GM12878 (cell line): ENCODE measurements around the gene OR1E1. TPM values are rescaled to one million over a fixed set of nuclear protein-coding genes. Genes with fewer than 3 reads are reported as not detected.

Source experiments
- ATAC-seq: fragments of 200-7000 bp; cut with Tn5 transposase; 3 replicates; pipeline ENCODE4 v1.9.1; 2020; ENCODE audit warnings: mild to moderate bottlenecking, moderate library complexity
- BruUV-seq: library from RNA; stranded (reverse); fragments of 400-500 nt; replicated peaks from 2 replicates; lab custom pipeline; 2021; lab: Mats Ljungman, UMichigan
- CTCF ChIA-PET: fragments of 300-600 bp; sonication (Branson Sonifier 250); formaldehyde crosslinking; extraction: SDS; loops from one replicate; lab custom pipeline; 2021; ENCODE audit warnings: inconsistent platforms; lab: Yijun Ruan, JAX
- POLR2A ChIA-PET: fragments of 350-600 bp; formaldehyde crosslinking; extraction: SDS; loops from one replicate; lab custom pipeline; 2021; ENCODE audit warnings: inconsistent platforms; lab: Charles Lee
- RAD21 ChIA-PET: fragments of 300-600 bp; sonication (Branson Sonifier 250); formaldehyde crosslinking; loops from one replicate; lab custom pipeline; 2023; ENCODE audit warnings: antibody characterized with exemption; ENCODE audit not compliant: unreplicated experiment; lab: Charles Lee
- SMC1A ChIA-PET: fragments of 300-600 bp; sonication (Branson Sonifier 250); formaldehyde crosslinking; loops from one replicate; lab custom pipeline; 2023; ENCODE audit not compliant: unreplicated experiment, uncharacterized antibody; lab: Charles Lee
- DNase-seq: peaks from one replicate; pipeline ENCODE4 v3.0.0-alpha.2; 2011; ENCODE audit warnings: low read depth, low spot score
- FAIRE-seq: peaks from 3 replicates; lab custom pipeline; 2011; peaks lifted over from hg19 to GRCh38; lab: Jason Lieb, UNC
- H2AFZ ChIP-seq: 2 replicates; pipeline ENCODE4 v1.6.0; 2011; ENCODE audit warnings: low read depth, low read length, control low read depth; ENCODE audit not compliant: control insufficient read depth
- H3K27ac ChIP-seq: 2 replicates; pipeline ENCODE4 v1.5.1; 2011; ENCODE audit warnings: control low read depth; ENCODE audit not compliant: control insufficient read depth, insufficient read depth
- H3K27me3 ChIP-seq, 2 experiments: replicated peaks in 1 of 2; 2 replicates each; pipeline versions ENCODE4 v1.6.0 to v1.6.1; 2011; ENCODE audit warnings: low read length in 1 of 2; ENCODE audit not compliant: control insufficient read depth in 2 of 2, insufficient read depth in 2 of 2
- H3K36me3 ChIP-seq, 2 experiments: 2 replicates each; pipeline ENCODE4 v1.5.1; 2011; ENCODE audit warnings: low read length in 1 of 2; ENCODE audit not compliant: control insufficient read depth in 2 of 2, insufficient read depth in 2 of 2
- H3K4me1 ChIP-seq: 2 replicates; pipeline ENCODE4 v1.6.1; 2011; ENCODE audit warnings: mild to moderate bottlenecking, low read length, moderate library complexity, mixed read lengths; ENCODE audit not compliant: control insufficient read depth, insufficient read depth
- H3K4me2 ChIP-seq: 2 replicates; pipeline ENCODE4 v1.6.0; 2011; ENCODE audit warnings: control low read depth; ENCODE audit not compliant: control insufficient read depth, insufficient read depth
- H3K4me3 ChIP-seq: fragments of 200-600 bp; sonication (generic); 2 replicates; pipeline ENCODE4 v1.5.1; 2016
- H3K79me2 ChIP-seq: 2 replicates; pipeline ENCODE4 v1.6.0; 2011; ENCODE audit warnings: low read length; ENCODE audit not compliant: control insufficient read depth, insufficient read depth
- H3K9ac ChIP-seq: 2 replicates; pipeline ENCODE4 v1.8.0; 2011; ENCODE audit warnings: low read length, control low read depth, mixed read lengths; ENCODE audit not compliant: control insufficient read depth, insufficient read depth
- H3K9me3 ChIP-seq: replicated peaks from 3 replicates; pipeline ENCODE4 v1.5.1; 2011; ENCODE audit warnings: mild to moderate bottlenecking, low read length; ENCODE audit not compliant: control insufficient read depth, insufficient read depth
- H4K20me1 ChIP-seq: 2 replicates; pipeline ENCODE4 v1.6.0; 2011; ENCODE audit not compliant: control insufficient read depth, insufficient read depth
- BACH1 ChIP-seq: fragments of 450-650 bp; IDR thresholded peaks from 2 replicates; pipeline ENCODE4 v1.6.1; 2017; ENCODE audit warnings: mild to moderate bottlenecking, borderline replicate concordance
- CREM ChIP-seq: IDR thresholded peaks from 2 replicates; pipeline ENCODE4 v1.6.1; 2014; ENCODE audit warnings: antibody characterized with exemption, low read depth
- EP300 ChIP-seq, 2 experiments: fragments of 150-350 bp in 1 of 2; IDR thresholded peaks; 2 replicates each; pipeline ENCODE4 v1.6.1; 2011 to 2012; ENCODE audit warnings: low read depth in 2 of 2, low read length in 2 of 2, borderline replicate concordance in 1 of 2, improper control_type of control experiment in 1 of 2, inconsistent platforms in 1 of 2; ENCODE audit not compliant: control insufficient read depth in 1 of 2
- EZH2 ChIP-seq: IDR thresholded peaks from 2 replicates; pipeline ENCODE4 v1.6.1; 2012; ENCODE audit warnings: low read depth, mild to moderate bottlenecking, control low read depth, inconsistent platforms, low read length, borderline replicate concordance; ENCODE audit not compliant: control insufficient read depth
- KLF5 ChIP-seq: fragments of 450-650 bp; IDR thresholded peaks from 2 replicates; pipeline ENCODE4 v1.6.1; 2014; ENCODE audit warnings: mild to moderate bottlenecking; ENCODE audit not compliant: partially characterized antibody
- MYB ChIP-seq: fragments of 150-350 bp; IDR thresholded peaks from 2 replicates; pipeline ENCODE4 v1.6.1; 2014; ENCODE audit warnings: mild to moderate bottlenecking, low read depth, low read length, borderline replicate concordance
- NFXL1 ChIP-seq: fragments of 450-650 bp; IDR thresholded peaks from 2 replicates; pipeline ENCODE4 v1.6.1; 2017; ENCODE audit warnings: antibody characterized with exemption, mild to moderate bottlenecking, borderline replicate concordance
- PKNOX1 ChIP-seq: fragments of 450-650 bp; IDR thresholded peaks from 2 replicates; pipeline ENCODE4 v1.6.1; 2016; ENCODE audit warnings: mild to moderate bottlenecking
- RFX5 ChIP-seq: IDR thresholded peaks from 2 replicates; pipeline ENCODE4 v1.6.1; 2011; ENCODE audit warnings: low read depth, low read length, improper control_type of control experiment
- STAT3 ChIP-seq: IDR thresholded peaks from 2 replicates; pipeline ENCODE4 v1.6.1; 2011; ENCODE audit warnings: low read depth, low read length, improper control_type of control experiment
- WGBS: methylation state at CpG from one replicate; pipeline ENCODE4 v1.1.6; 2016; ENCODE audit warnings: low lambda C conversion rate; ENCODE audit not compliant: insufficient replicate concordance, insufficient coverage; ENCODE audit errors: missing lambda C conversion rate; 5-methylcytosine and 5-hydroxymethylcytosine counted together
- in situ Hi-C: fragments of 300-500 bp; cut with MboI; formaldehyde crosslinking; loops from 9 replicates; pipeline ENCODE4 v1.14.3; 2018; ENCODE audit warnings: mixed read lengths
- intact Hi-C: fragments of 100-400 bp; cut with micrococcal nuclease; formaldehyde crosslinking; loops from one replicate; pipeline ENCODE4 v1.14.2; 2022; ENCODE audit not compliant: unreplicated experiment
- polyA plus RNA-seq, 11 experiments: library from polyadenylated mRNA; depleted of rRNA in 4 of 11; unstranded in 6 of 11; stranded (reverse) in 5 of 11; fragments of >200 nt; fragmentation: Nextera tagmentation in 4 of 11; fragmentation: Illumina TruSeq in 1 of 11; extraction: Ambion mirVana in 4 of 11; extraction: Trizol in 1 of 11; gene quantifications; 1 replicate in 1 of 11; 2 replicates in 10 of 11; pipeline versions ENCODE4 v1.2.1 to v1.2.3, GENCODE V29; 2011 to 2016; ENCODE audit warnings: inconsistent platforms in 2 of 11, missing spikeins in 2 of 11, low read depth in 1 of 11
- total RNA-seq, 4 experiments: library from RNA; depleted of rRNA in 3 of 4; stranded (reverse); fragments of >200 nt in 3 of 4; fragmentation: Illumina TruSeq in 1 of 4; extraction: Trizol in 1 of 4; gene quantifications; 2 replicates each; pipeline versions ENCODE4 v1.2.1 to v1.2.3, GENCODE V29; 2013 to 2021
- TF ChIP-seq, protein P1 (sequence below): fragments of 450-650 bp; IDR thresholded peaks from 2 replicates; pipeline ENCODE4 v1.6.1; 2017; ENCODE audit warnings: low read depth, mild to moderate bottlenecking, moderate library complexity
- TF ChIP-seq, protein P2 (sequence below): IDR thresholded peaks from 2 replicates; pipeline ENCODE4 v1.6.1; 2012; ENCODE audit warnings: low read depth, low read length, improper control_type of control experiment
- TF ChIP-seq, protein P3 (sequence below): fragments of 450-650 bp; formaldehyde crosslinking; IDR thresholded peaks from 2 replicates; pipeline ENCODE4 v1.4.0; 2020; ENCODE audit warnings: mild to moderate bottlenecking, moderate library complexity

OR1E1 gene
- total and polyA plus RNA-seq, 10 of the 15 experiments (the other 5 are each of a cell fraction or from before 2014, with no cell fraction given): not detected

DNA sequence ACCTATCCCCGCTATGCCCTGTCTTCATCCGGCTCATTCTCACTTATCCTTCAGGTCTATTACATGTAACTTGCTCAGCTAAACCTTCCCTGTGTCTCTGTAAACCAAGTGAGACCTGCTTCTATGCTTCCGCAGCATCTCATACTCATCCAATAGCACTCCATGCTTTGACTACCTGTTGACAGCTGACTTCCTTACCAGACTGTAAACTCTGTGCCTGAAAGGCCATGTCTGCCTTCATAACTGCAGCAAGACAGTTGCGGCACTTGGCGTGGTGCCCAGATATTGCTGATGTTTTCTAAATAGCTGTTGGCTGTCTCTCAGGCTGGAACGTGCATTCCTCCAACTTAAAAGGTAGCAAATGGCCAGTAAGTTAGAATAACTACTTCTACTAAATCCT, 1.8 kb upstream of the OR1E1 start:
- no peak overlapping the region for H3K4me2 ChIP-seq
- H2AFZ ChIP-seq: no peak overlapping the region
- H3K9ac ChIP-seq: no peak overlapping the region
- H3K27me3 ChIP-seq: no peaks in the 10 kb centered on the region
- ChIA-PET RAD21 (no interaction called here), SMC1A (no interaction called here), CTCF (no interaction called here), POLR2A (no interaction called here)
- no peak for TF ChIP-seq MYB
- TF ChIP-seq, protein P1, sequence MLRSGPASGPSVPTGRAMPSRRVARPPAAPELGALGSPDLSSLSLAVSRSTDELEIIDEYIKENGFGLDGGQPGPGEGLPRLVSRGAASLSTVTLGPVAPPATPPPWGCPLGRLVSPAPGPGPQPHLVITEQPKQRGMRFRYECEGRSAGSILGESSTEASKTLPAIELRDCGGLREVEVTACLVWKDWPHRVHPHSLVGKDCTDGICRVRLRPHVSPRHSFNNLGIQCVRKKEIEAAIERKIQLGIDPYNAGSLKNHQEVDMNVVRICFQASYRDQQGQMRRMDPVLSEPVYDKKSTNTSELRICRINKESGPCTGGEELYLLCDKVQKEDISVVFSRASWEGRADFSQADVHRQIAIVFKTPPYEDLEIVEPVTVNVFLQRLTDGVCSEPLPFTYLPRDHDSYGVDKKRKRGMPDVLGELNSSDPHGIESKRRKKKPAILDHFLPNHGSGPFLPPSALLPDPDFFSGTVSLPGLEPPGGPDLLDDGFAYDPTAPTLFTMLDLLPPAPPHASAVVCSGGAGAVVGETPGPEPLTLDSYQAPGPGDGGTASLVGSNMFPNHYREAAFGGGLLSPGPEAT: no peak
- TF ChIP-seq KLF5: no peak
- TF ChIP-seq, protein P2, sequence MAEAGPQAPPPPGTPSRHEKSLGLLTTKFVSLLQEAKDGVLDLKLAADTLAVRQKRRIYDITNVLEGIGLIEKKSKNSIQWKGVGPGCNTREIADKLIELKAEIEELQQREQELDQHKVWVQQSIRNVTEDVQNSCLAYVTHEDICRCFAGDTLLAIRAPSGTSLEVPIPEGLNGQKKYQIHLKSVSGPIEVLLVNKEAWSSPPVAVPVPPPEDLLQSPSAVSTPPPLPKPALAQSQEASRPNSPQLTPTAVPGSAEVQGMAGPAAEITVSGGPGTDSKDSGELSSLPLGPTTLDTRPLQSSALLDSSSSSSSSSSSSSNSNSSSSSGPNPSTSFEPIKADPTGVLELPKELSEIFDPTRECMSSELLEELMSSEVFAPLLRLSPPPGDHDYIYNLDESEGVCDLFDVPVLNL: no peak
- TF ChIP-seq, protein P3, sequence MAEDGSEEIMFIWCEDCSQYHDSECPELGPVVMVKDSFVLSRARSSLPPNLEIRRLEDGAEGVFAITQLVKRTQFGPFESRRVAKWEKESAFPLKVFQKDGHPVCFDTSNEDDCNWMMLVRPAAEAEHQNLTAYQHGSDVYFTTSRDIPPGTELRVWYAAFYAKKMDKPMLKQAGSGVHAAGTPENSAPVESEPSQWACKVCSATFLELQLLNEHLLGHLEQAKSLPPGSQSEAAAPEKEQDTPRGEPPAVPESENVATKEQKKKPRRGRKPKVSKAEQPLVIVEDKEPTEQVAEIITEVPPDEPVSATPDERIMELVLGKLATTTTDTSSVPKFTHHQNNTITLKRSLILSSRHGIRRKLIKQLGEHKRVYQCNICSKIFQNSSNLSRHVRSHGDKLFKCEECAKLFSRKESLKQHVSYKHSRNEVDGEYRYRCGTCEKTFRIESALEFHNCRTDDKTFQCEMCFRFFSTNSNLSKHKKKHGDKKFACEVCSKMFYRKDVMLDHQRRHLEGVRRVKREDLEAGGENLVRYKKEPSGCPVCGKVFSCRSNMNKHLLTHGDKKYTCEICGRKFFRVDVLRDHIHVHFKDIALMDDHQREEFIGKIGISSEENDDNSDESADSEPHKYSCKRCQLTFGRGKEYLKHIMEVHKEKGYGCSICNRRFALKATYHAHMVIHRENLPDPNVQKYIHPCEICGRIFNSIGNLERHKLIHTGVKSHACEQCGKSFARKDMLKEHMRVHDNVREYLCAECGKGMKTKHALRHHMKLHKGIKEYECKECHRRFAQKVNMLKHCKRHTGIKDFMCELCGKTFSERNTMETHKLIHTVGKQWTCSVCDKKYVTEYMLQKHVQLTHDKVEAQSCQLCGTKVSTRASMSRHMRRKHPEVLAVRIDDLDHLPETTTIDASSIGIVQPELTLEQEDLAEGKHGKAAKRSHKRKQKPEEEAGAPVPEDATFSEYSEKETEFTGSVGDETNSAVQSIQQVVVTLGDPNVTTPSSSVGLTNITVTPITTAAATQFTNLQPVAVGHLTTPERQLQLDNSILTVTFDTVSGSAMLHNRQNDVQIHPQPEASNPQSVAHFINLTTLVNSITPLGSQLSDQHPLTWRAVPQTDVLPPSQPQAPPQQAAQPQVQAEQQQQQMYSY: no peak
- TF ChIP-seq EP300 (IDR thresholded peaks at IDR 0.05; ENCODE audit: borderline replicate concordance in 1 of 2, control insufficient read depth in 1 of 2, low read depth in 2 of 2, low read length in 2 of 2): no peak
- no peak for TF ChIP-seq NFXL1
- TF ChIP-seq EZH2: no peak
- no peak for TF ChIP-seq CREM
- TF ChIP-seq STAT3: no peak
- TF ChIP-seq PKNOX1: no peak
- TF ChIP-seq RFX5: no peak
- TF ChIP-seq BACH1: no peak
- DNase-seq (no peak), FAIRE-seq (no peak), ATAC-seq (no peak)
- H3K79me2 ChIP-seq: no peaks in the 10 kb centered on the region
- no peaks in the 10 kb centered on the region for H3K36me3 ChIP-seq
- H3K9me3 ChIP-seq: no peaks in the 10 kb centered on the region
- H3K4me1 ChIP-seq: no peaks in the 10 kb centered on the region
- intact Hi-C loops: no loop called here
- no peak overlapping the region for H3K4me3 ChIP-seq
- 45% methylated on average over 6 of the region's 6 CpGs for WGBS
- BruUV-seq: no TSS peak
- no peak overlapping the region for H3K27ac ChIP-seq
- in situ Hi-C loops: no loop called here
- no peaks in the 10 kb centered on the region for H4K20me1 ChIP-seq
